OCI-M2 (cell line): ENCODE results near the gene SPPL2C.
"Not testable (repeated sequence)": the region's sequence is repeated elsewhere in the genome, so short reads cannot be mapped to it uniquely, and the experiment has no call there.

ENCODE experiments used
- DNase-seq: peaks from one replicate; lab custom pipeline; 2025; ENCODE audit not compliant: unreplicated experiment; lab: John Stamatoyannopoulos, UW

SPPL2C gene

DNA sequence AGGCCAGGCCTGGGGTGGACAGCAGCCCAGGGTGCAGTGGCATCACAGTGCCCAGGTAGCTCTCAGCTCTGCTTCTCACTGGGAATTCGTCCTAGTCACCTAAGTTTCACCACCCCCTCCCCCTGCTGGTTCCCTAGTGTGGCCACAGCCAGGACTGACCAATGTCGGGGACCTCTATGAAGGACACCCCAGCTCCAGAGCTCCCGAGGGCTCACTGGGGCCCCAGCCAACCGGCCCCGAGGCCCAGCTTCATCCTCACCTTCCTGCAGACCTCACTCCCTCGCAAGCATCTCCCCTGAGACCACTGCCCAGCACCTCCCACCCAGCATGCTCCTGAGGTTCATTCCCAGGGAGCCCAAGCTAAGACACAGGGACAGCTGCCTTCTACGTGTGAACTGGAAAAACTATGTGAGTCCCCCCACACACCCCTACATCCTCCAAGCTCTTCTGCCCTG lies 4.9 kb downstream of the SPPL2C start:
- no peak for DNase-seq

DNA sequence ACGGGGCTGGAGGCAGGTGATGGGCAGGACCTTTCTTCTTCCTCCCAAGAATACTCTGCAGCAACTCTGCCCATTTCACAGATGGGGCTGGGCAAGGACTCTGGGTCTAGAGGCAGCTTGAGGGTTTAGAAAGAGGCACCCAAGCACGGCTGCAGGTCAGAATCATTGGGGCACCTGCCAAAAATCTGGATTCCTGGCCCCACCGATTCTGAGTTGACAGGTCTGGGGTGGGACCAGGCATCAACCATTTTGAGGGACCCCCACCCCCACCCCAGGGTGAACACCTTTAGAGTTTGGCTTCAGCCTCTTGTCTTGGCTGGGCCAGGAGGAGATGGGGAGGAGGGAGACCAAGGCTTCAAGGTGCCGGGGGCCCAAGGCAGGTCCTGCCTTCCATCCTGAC lies 5.3 kb downstream of the SPPL2C start:
- DNase-seq, result no peak

DNA sequence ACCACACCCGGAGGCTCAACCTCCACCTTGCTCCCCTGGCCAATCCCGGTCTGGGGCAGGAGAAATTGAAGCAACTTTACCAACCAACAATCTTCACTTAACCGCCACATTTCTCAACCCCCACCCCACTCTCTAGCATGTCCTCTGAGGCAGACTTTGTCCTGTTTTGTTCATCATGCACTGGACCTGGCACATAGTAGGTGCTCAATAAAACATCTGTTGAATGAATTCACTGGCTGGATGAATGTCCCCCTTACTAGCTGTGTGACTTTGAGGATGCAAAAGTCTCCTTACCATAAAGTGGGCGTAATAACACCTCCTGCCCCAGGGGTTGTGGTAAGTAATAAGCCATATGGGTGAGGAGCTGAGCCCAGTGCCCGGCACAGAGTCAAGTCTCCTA lies 5.8 kb downstream of the SPPL2C start:
- no peak for DNase-seq

DNA sequence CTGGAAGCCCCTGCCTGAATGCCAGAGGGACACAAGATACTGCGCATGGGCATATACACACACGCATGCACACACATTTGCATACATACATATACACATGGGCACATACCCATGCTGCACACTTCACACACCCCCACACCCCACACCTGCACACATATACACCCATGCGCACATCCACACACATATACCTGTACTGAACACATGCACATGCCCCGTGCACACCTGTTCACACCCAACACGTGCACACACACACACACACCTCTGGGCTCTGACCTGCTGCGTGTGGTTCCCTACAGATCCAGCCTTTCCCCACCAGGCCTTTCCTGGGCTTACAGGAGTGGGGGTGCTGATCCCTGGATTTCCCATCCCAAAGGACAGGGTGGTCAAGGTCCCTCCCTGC lies 6.3 kb downstream of the SPPL2C start:
- DNase-seq, result no peak

DNA sequence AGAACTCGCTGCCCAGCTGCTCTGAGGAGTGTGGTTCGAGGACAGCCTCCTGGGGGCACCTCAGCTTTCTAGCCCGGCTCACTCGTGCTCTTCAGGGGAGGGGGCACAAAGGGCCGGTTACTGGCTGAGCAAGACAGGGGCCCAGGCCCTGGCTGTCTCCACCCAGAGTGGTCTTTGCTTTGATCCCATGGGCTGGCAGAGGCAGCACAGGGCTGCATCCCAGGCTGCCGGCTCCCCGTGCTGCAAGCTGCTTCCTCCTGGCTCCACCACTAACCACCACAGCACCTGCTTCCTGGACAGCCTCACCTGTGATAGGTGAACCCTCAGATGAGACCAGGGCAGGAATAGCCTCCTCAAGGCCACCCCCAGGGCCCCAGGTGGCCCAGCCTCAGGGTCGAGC lies 6.8 kb downstream of the SPPL2C start:
- no peak for DNase-seq

DNA sequence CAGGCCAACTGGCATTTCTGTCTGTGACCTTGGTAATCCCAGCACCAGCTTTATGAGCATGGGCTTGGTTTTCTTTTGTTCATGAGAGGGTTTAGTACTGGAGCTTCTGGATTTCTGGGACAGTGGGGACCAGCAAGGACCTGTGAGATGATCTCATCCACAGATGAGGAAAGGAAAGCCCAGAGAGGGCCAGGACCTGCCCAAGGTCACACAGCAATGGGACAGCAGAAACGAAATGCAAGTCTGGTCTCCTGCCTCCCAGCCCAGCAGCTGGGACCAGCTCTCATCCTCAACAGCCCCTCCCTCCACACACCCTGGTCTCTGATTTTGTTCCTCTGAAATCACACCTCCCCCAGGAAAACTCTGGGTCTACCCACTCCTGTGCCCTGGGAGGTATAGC lies 7.2 kb downstream of the SPPL2C start:
- DNase-seq, result no peak

DNA sequence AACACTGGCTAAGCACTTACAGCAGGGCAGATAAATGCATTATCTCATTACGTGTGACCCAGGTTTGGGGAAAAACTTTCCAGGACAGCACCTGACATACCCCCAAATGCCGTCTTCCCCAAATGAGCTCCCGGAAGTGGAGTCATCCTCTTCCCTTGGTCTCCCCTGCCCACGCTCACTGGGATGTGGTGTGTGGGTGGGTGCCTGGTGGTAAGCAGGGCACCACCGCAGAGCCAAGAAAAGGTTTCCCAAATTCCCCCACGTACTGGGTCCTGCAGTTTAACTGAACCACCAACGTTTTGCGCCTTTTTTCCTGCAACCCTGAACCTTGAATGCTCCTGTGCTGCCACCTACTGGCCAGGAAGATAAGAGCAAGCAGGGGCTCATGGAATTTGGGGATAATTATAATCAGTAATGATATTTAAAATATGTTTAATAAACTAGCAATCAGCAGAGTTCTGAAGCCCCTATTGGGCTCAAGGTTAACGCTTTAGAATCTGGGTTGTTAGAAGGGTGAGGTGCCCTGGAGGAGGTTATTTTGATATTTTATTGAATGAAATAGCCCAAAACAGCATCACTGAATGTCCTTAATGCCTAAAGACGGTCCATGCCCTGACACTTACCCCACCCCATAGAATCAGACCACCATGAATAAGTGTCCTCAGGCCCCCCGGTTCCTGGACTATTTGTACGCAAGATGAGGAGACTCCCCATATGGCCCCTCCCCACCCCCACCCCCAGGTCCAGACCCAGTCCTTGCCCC lies 8.0 kb downstream of the SPPL2C start:
- DNase-seq, result no peak

DNA sequence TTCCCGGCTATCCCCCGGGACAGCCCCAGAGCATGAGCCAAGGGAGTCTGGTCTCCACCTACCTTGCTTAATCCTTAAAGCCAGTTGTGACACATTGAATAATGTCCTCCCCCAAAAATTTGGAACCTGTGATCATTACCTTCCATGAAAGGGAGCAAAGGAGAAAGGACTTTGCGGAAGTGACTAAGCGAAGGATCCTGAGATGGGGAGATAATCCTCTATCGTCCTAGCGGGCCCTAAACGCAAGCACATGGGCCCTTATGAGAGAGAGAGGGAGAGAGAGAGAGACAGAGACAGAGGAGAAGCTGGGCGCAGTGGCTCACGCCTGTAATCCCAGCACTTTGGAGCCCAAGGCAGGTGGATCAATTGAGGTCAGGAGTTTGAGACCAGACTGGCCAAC lies 9.5 kb downstream of the SPPL2C start:
- no peak for DNase-seq

DNA sequence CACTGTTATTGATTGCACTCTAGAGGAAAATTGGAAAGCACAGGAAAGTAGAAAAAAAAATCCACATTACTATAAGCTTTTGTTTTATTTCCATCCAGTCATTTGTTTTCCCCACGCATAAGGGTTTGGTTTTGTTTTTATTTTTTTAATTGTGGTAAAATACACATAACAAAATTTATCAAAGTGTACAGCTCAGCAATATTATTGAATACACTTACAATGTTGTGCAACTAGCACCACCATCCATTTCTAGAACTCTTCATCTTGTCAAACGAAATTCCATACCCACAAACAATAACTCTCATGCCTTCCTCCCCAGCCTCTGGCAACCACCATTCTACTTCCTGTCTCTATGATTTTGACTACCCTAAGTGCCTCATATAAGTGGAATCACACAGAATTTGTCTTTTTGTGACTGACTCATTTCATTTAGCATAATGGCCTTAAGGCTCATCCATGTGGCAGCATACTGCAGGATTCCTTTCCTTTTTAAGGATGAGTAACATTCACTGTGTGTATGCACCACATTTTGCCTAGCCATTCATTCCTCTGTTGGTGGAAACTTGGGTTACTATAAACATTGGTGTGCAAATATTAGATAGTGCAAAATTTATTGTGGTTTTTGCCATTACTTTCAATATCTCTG lies 11.1 kb downstream of the SPPL2C start:
- no peak for DNase-seq

DNA sequence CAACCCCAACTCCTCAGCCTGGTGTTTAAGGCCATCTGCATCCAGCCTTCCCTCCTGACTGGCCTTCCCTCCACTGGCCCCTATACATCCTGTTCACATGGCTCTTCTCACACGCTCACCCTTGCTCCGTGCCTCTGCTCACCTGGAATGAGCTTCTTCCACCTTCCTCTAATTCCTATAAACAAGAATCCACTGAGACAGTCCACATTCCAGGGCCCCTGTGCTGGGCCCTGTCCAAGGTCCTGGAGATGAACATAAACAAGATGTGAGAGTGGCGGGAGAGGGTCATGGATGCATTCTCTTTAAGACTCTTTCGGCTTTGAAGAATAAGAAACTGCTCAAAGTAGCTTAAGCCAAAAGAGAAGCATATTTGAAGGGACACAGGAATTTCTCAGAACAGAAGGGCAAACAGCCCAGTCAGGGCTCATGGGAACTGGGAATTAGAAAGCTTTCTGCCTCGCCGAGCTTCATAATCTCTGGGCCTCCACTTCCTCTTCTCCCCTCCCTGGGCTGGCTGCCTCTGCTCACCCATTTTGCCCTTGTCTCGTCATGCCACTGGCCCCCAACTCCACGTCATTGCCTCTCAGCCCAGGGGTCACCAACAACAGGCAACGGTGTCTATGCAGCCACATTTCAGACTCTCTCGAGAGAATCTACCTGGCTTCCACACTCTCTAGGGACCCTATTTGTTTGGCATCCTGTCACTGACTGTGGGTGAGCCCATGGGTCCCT lies 13.5 kb downstream of the SPPL2C start:
- no peak for DNase-seq

DNA sequence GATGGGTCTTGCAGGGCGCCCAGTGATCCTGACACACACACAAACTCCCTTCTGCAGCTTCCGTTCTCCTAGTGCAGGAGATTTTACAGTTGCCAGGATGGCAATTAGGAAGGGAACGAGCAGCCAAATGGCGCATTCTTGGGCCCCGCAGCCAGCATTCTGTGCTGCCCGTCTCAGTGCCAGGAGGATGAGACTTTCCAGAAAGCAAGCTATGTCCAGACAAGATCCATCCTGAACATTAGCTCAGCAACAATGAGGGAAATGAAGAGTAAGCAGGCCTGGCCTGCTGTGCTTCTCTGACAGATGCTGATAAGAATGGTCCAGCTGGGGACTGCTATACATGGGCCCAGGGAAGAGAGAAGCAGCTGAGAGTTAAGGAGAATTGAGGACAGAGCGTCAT lies 16.5 kb downstream of the SPPL2C start:
- DNase-seq, result no peak

DNA sequence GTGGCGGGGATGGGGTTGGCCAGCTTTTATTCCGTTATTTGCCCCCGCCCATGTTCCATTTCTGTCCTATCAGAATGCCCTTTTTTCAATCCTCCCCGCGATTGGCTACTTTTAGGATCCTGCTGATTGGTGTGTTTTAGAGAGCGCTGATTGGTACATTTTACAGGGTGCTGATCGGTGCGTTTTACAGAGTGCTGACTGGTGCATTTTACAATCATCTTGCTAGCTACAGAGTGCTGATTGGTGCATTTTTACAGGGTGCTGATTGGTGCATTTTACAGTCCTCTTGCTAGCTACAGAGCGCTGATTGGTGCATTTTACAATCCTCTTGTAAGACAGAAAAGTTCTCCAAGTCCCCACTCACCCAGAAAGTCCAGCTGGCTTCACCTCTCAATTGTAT lies 17.4 kb downstream of the SPPL2C start:
- not testable (repeated sequence) for DNase-seq

DNA sequence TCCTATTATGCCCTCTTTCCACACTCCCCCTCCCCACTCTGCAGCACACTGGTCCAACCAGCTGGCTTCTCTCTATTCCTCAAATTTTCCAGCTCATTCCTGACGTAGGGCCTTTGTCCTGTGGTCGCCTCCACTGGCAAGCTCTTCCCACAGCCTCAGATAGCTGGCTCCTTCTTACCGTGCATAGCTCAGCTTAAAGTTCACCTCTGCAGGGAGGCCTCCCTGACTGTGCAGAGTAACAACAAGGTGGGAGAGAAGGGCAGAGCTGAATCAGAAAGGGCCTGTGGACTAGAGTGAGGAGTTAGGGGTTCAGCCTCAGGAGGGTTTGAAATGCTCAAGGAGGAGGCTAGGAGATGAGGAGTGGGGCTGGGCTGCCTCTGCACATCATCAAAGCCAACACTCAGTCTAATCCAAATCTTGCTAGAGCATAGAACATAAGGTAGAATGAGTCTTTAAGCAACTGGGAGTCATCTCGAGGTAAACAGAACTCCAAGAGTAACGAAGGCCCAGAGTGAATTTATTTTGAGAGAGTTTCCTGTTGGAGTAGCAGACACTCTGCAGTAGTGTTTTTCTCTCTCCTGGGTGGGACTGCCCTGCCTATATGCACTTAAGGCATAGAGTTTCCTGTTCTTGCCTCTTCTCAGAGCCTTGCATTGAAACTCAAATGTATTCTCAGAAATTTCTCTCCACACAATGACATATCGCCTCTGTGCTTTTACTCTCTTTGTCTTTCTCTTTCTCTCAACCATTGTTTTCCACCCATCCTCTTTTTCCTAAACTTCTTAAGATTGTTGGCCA lies 19.4 kb downstream of the SPPL2C start:
- DNase-seq, result no peak

DNA sequence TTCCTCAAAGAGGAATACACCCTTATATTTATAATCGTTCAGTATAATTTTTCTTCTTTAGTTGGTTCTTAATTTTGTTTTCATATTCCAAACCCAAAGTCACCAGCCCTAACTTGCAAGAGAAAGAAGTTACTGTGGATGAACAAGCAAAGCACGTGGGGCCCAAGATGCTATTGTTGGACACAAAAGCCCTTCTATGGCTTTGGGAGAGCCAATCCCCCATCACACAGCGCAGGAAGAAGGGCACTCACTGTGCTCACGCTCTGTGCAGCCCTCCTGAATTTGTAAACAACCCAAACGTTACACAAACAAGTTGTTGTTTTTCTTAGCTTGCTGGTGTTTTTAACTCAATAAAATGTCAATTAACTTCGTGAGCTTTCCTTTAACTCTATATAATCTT lies 22.5 kb downstream of the SPPL2C start:
- no peak for DNase-seq

DNA sequence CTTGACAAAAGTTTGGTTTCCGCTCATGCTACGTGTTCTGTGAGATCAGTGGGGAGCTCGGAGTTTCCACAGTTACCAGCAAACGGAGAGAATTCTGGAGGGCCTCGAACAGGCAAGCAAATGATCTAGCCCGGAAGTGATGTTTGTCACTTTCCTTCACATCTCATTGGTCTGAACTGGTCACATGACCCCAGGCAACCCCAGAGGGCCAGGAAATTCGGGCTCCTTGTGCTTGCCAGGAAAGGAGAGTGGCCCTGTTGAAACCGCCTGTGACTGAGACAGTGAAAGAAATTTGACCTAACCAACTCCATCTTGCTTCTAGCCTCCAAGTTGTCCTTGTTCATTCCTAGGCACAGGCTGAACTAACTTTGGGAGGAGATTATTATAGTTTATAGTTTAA lies 23.0 kb downstream of the SPPL2C start:
- DNase-seq, result no peak

DNA sequence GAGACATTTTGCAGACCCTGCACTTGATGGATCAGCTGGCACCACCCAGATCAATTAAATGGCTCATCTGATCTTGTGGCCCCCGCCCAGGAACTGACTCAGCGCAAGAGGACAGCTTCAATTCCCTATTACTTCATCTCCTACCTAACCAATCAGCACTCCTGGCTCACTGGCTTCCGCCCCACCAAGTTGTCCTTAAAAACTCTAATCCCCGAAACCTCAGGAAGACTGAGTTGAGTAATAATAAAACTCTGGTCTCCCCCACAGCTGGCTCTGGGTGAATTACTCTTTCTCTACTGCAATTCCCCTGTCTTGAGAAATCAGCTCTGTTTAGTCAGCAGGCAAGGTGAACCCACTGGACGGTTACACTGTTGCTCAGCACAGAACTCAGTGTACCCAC lies 23.6 kb downstream of the SPPL2C start:
- DNase-seq, result no peak

DNA sequence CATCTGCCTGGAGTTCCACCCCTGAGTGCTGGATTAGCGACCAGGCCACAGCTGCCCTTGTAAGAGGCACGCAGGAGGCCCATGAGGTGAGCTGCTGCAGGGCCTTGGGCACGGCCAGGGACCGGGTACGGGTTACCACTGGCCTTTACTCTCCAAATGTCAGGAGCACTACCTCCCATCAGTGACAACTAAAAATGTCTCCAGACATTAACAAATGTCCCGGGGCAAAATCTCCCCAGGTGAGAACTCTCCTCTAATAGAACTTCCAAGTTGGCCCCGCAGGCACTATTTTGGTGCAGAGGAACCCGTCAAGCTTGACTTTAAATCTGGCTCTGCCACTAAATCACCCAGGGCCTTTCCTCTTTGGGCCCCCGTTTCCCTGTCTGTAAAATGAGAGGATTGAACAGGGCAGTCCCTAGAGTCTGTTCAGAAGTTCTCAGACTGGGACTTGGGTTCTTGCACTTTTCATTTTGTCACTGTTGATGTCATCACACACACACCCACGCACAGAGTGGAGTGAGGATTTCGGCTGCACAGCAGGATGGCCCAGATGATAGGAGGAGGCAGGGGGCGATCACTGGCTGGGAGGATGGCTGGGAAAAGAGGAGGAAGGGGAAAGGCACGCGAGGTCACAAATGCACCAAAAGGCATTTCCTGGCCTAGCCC lies 25.1 kb downstream of the SPPL2C start:
- DNase-seq, result no peak

DNA sequence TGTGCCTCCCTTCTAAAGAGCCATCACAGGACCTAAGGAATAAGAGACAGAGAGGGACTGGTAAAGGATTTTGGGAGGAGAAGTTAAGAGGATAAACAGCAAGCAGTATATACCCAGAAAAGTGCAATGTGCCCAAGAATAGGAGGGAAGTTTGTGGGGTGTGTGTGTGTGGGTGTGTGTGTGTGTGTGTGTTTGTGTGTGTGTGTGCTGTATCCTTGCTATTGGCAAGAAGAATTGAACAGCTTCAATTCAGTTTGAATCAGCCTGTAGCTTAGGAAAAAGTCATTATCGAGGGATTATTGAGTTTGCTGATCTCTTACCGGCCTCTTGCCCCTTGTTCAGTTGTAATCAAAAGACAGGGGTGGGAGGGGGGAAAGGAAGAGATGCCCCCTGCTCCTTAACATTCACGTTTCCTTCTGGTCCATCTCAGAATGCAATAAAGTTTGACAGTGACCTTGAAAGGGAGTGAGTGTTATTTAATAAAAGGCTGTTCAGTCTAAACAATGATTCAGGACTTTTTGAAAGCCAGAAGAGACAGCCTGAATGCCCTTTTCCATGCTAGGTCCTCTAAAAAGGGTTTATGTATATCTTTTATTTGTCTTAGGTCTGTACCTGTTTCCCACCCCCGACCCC lies 25.8 kb downstream of the SPPL2C start:
- no peak for DNase-seq

DNA sequence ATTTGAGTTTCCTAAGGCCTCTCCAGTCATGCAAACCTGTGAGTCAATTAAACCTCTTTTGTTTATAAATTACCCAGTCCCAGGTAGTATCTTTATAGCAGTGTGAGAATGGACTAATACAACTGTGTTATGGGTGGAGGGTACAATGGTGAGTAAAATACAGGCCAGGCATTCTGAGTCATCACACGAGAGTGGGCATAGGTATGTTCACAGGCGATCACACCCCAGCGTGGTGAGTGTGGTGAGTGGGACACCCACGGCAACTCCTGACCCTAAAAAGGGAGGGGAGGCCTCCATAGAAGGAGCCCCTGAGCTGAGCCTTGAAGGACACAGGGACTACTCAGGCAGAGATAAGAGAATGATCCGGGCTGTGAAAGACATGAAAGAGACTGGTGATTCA lies 27.0 kb downstream of the SPPL2C start:
- DNase-seq, result no peak

DNA sequence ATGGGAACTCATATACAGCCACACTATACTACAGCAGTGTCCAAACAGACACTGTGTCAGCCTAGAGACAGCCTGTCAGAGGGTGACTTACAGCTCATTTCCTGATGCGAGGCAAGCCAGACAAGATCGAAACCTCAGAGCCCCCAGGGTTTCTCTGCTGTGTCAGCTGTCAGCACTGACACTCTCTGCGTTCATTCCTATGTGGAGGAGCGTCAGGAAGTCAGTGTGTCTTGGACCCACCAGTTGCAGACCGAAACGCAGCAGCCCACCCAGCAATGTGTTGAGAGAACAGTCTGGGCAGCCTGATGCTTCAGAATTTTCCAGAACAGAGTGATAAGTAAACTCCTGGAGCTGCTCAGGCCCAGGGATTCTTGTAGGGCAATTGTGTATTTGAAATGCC lies 29.0 kb downstream of the SPPL2C start:
- no peak for DNase-seq
